Measurements from ENCODE around the gene EMP2. TPM values are rescaled to one million over a fixed set of nuclear protein-coding genes. Genes with fewer than 3 reads are reported as not detected.

EMP2 gene
- total and polyA plus RNA-seq, 2 of the 4 experiments (the other 2 are of a cell fraction): 13.8 to 18.3 TPM

- Histone ChIP-seq H3K23ac (ENCODE audit: low read depth, low read length) (no peak overlapping the region), H2BK120ac (ENCODE audit: low read depth, low read length) (no peak overlapping the region), H3K4me3 (ENCODE audit: insufficient read depth, low read depth, low read length) (peak overlapping the region; percentile 70), H4K20me1 (ENCODE audit: insufficient read depth, low read length) (peaks cover 4% of the 10 kb centered on the region; the same call in 1 of the 2 replicates), H3K27me3 (ENCODE audit: control insufficient read depth, insufficient read depth, low read length) (no peaks in the 10 kb centered on the region), H3K4ac (ENCODE audit: low read depth, low read length) (no peak overlapping the region; the same call in 1 of the 2 replicates), H2AFZ (replicated peaks; ENCODE audit: low read length, poor library complexity) (peak overlapping the region; percentile 97), H3K18ac (ENCODE audit: low read depth, low read length) (no peak overlapping the region), H3K14ac (replicated peaks; ENCODE audit: low read depth, low read length) (peak overlapping the region; percentile 22), H2AK5ac (ENCODE audit: low read depth, low read length) (no peak overlapping the region; the same call in 1 of the 2 replicates), H3K27ac (ENCODE audit: insufficient read depth, low read length) (peak overlapping the region; percentile 8; the same call in 1 of the 2 replicates), H4K5ac (ENCODE audit: low read depth, low read length) (no peak overlapping the region), H2BK5ac (ENCODE audit: low read depth, low read length, poor library complexity, severe bottlenecking) (no peak overlapping the region), H4K8ac (ENCODE audit: low read depth in 2 of 2, low read length in 2 of 2) (no peak overlapping the region; a peak in 1 of 4 replicates), H4K91ac (ENCODE audit: insufficient read depth, low read depth, low read length) (no peak overlapping the region; the same call in 1 of the 2 replicates), H3K79me1 (ENCODE audit: low read depth in 1 of 2, low read length in 2 of 2) (peaks cover 15 to 48% of the 10 kb centered on the region in 2 experiments), H2BK20ac (ENCODE audit: low read depth, low read length) (no peak overlapping the region), H3K9me1 (ENCODE audit: insufficient read depth, low read length) (peaks cover 18% of the 10 kb centered on the region; the same call in 1 of the 2 replicates), H3K9me3 (ENCODE audit: control insufficient read depth, insufficient read depth, low read length) (no peaks in the 10 kb centered on the region), H3K9ac (ENCODE audit: low read depth, low read length) (peak overlapping the region; percentile 61), H2AK9ac (replicated peaks; ENCODE audit: low read depth, low read length, poor library complexity) (peak overlapping the region; percentile 85), H3K56ac (ENCODE audit: extremely low read depth, insufficient read depth, low read length) (no peak overlapping the region; the same call in 1 of the 2 replicates), H3K4me2 (ENCODE audit: low read depth, low read length) (peak overlapping the region; percentile 88), H3K36me3 (ENCODE audit: control insufficient read depth, insufficient read depth, low read length) (no peaks in the 10 kb centered on the region), H2BK15ac (ENCODE audit: low read depth, low read length) (no peak overlapping the region), H3K4me1 (ENCODE audit: control insufficient read depth, insufficient read depth, low read length) (peaks cover 28% of the 10 kb centered on the region)
- in situ Hi-C loops (cut with MboI; ENCODE audit: low sequenced_read_pairs): no loop called here
- BruUV-seq (replicated peaks): no TSS peak
- intact Hi-C loops (cut with micrococcal nuclease): no loop called here
- DNase-seq: no peak
- ATAC-seq (ENCODE audit: low read depth): no peak
- CTCF ChIA-PET: interaction anchor here (0.5 kb wide), 1 partner anchor 89 kb away, joined by 3 read pairs; no protein-coding TSS in a partner anchor
- POLR2A ChIA-PET (ENCODE audit: unreplicated experiment): no interaction called here
- dilution Hi-C loops (cut with HindIII; ENCODE audit: low sequenced_read_pairs, unreplicated experiment): no loop called here
- TF ChIP-seq ELK1 (IDR thresholded peaks at IDR 0.05; ENCODE audit: borderline replicate concordance, low read depth, low read length): no peak
- TF ChIP-seq CEBPB (IDR thresholded peaks at IDR 0.05; ENCODE audit: low read depth, low read length): no peak
- TF ChIP-seq MAFK (IDR thresholded peaks at IDR 0.05; ENCODE audit: low read depth, low read length): no peak
- no peak for TF ChIP-seq NFE2L2 (IDR thresholded peaks at IDR 0.05; ENCODE audit: low read depth, low read length)
- no peak for TF ChIP-seq BHLHE40 (IDR thresholded peaks at IDR 0.05; ENCODE audit: low read depth, low read length)
- TF ChIP-seq, protein P1, sequence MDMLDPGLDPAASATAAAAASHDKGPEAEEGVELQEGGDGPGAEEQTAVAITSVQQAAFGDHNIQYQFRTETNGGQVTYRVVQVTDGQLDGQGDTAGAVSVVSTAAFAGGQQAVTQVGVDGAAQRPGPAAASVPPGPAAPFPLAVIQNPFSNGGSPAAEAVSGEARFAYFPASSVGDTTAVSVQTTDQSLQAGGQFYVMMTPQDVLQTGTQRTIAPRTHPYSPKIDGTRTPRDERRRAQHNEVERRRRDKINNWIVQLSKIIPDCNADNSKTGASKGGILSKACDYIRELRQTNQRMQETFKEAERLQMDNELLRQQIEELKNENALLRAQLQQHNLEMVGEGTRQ (IDR thresholded peaks at IDR 0.05; ENCODE audit: low read depth, low read length): no peak
- WGBS, 2 experiments (ENCODE audit: extremely low coverage in 2 of 2, insufficient read length in 1 of 2): no CpG with 5 or more reads among the region's 6 CpGs
Measured at GRCh38 chr16:10579575-10579964, 828 bp downstream of the EMP2 start.
